ENCODE measurements around the gene LRRC15.
A peak's percentile ranks its signal among the peaks of the same experiment; 100 is the strongest.

- TF ChIP-seq CTCF (conservative IDR thresholded peaks at IDR 0.05; ENCODE audit: low read depth, low read length) (no peak), EZH2 (IDR thresholded peaks at IDR 0.05; ENCODE audit: low read length, unreplicated experiment) (no peak), EZH2phosphoT487 (IDR thresholded peaks at IDR 0.05; ENCODE audit: borderline replicate concordance, low read length) (0 out of 2 replicates have a peak, but pooled peaks have one; percentile 60)
Measured at GRCh38 chr3:194322678-194323211, 46.8 kb downstream of the LRRC15 start.

All from PC-3 (cell line).